Suprapubic skin (tissue), 3 donors: ENCODE data around the gene TAPT1.

ENCODE experiments used
- POLR2AphosphoS5 ChIP-seq, 3 donors: sonication (generic); formaldehyde crosslinking; IDR thresholded peaks; one replicate each; pipeline ENCODE4 v1.6.1; 2017; ENCODE audit warnings: antibody characterized with exemption in 3 of 3
- TF ChIP-seq, protein P1 (sequence below), 2 donors: fragments of 200-600 bp in 1 of 2; fragments of 450-650 bp in 1 of 2; sonication (generic) in 1 of 2; IDR thresholded peaks; one replicate each; pipeline ENCODE4 v1.5.1; 2016 to 2019; ENCODE audit warnings: antibody characterized with exemption in 2 of 2, mild to moderate bottlenecking in 1 of 2, moderate library complexity in 1 of 2

DNA sequence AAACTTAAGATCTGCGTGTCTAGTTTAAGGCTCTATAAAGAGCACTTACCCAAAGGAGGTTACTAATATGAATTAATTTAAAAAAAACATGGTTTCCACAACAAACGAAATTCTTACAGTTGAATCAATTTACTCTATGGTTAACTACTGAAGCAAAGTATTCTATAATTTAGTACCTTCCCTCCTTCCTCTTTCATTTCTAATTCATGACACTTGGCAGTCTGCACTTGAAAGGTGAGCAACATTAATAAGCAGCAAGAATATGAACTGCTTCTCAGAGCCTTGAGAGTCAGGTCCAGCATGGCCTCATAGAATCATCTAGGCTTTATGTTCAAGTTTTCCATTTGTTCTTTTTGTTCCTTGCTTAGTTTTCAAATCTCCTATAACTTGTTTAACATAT, 42.7 kb downstream of the TAPT1 start:
- TF ChIP-seq, protein P1, sequence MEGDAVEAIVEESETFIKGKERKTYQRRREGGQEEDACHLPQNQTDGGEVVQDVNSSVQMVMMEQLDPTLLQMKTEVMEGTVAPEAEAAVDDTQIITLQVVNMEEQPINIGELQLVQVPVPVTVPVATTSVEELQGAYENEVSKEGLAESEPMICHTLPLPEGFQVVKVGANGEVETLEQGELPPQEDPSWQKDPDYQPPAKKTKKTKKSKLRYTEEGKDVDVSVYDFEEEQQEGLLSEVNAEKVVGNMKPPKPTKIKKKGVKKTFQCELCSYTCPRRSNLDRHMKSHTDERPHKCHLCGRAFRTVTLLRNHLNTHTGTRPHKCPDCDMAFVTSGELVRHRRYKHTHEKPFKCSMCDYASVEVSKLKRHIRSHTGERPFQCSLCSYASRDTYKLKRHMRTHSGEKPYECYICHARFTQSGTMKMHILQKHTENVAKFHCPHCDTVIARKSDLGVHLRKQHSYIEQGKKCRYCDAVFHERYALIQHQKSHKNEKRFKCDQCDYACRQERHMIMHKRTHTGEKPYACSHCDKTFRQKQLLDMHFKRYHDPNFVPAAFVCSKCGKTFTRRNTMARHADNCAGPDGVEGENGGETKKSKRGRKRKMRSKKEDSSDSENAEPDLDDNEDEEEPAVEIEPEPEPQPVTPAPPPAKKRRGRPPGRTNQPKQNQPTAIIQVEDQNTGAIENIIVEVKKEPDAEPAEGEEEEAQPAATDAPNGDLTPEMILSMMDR (IDR thresholded peaks at IDR 0.05), result no peak
- TF ChIP-seq POLR2AphosphoS5 (IDR thresholded peaks at IDR 0.05), result no peak
